ENCODE results near the gene PCDHA3.
"Not testable (repeated sequence)": the region's sequence is repeated elsewhere in the genome, so short reads cannot be mapped to it uniquely, and the experiment has no call there.

The PCDHA3 gene

GRCh38 chr5:140821375-140822280 is 20.8 kb downstream of the PCDHA3 start, which contains the start of gene PCDHA5:
TSS of gene PCDHA5 (plus strand) at chr5:140821613.
- DNase-seq: no peak

- DNase-seq: no peak
These were observed 21.4 kb downstream of the PCDHA3 start for GRCh38 chr5:140822281-140822629.

- DNase-seq: not testable (repeated sequence)
These were observed 22.1 kb downstream of the PCDHA3 start for GRCh38 chr5:140822969-140823368.

- DNase-seq: no peak
These were observed 22.6 kb downstream of the PCDHA3 start for GRCh38 chr5:140823475-140823874.

- DNase-seq: no peak
These were observed 27.0 kb downstream of the PCDHA3 start, which contains the start of gene PCDHA6 for GRCh38 chr5:140827704-140828361. TSS of gene PCDHA6 (plus strand) at chr5:140827960. CDS start at chr5:140828092, 132 bp downstream.

- DNase-seq: no peak
These were observed 27.5 kb downstream of the PCDHA3 start for GRCh38 chr5:140828362-140828737.

- DNase-seq: not testable (repeated sequence)
These were observed 28.9 kb downstream of the PCDHA3 start for GRCh38 chr5:140829511-140830501.

GRCh38 chr5:140833993-140834392 is 33.1 kb downstream of the PCDHA3 start, which contains the start of gene PCDHA7:
TSS of gene PCDHA7 (plus strand) at chr5:140834269. CDS start at chr5:140834384, 115 bp downstream.
- DNase-seq: no peak

GRCh38 chr5:140834439-140835008 is 33.7 kb downstream of the PCDHA3 start:
- not testable (repeated sequence) for DNase-seq

GRCh38 chr5:140835622-140836510 is 35.0 kb downstream of the PCDHA3 start:
- no peak for DNase-seq

- DNase-seq: peak; percentile 49
These were observed 40.4 kb downstream of the PCDHA3 start, which contains the start of gene PCDHA8 for GRCh38 chr5:140840978-140841962. TSS of gene PCDHA8 (plus strand) at chr5:140841187. CDS start at chr5:140841322, 135 bp downstream.

GRCh38 chr5:140842798-140843733 is 42.2 kb downstream of the PCDHA3 start:
- DNase-seq: no peak

- DNase-seq: not testable (repeated sequence)
These were observed 47.6 kb downstream of the PCDHA3 start, which contains the start of gene PCDHA9 for GRCh38 chr5:140848139-140849102. TSS of gene PCDHA9 (plus strand) at chr5:140848382. CDS start at chr5:140848496, 114 bp downstream.

- not testable (repeated sequence) for DNase-seq
These were observed 49.2 kb downstream of the PCDHA3 start for GRCh38 chr5:140849831-140850634.

Data from NCI-H2029 treated with DMSO at 0.1 percent for 48 hours (cell line).